Bronchial epithelial cell (primary cell): ENCODE results near the gene EIF2B5. TPM values are rescaled to one million over a fixed set of nuclear protein-coding genes. Genes with fewer than 3 reads are reported as not detected.

Experiments used
- DNase-seq: peaks from one replicate; pipeline ENCODE4 v3.0.0-alpha.2; 2010; ENCODE audit warnings: low read depth
- FAIRE-seq: peaks from 2 replicates; lab custom pipeline; 2011; peaks lifted over from hg19 to GRCh38; lab: Jason Lieb, UNC
- H3K27me3 ChIP-seq: 2 replicates; pipeline ENCODE4 v1.5.1; 2011; ENCODE audit warnings: low read length; ENCODE audit not compliant: control insufficient read depth, insufficient read depth
- H3K36me3 ChIP-seq: 2 replicates; pipeline ENCODE4 v1.5.1; 2011; ENCODE audit warnings: low read length; ENCODE audit not compliant: control insufficient read depth, insufficient read depth
- H3K4me3 ChIP-seq: 2 replicates; pipeline ENCODE4 v1.5.1; 2011; ENCODE audit warnings: mild to moderate bottlenecking, low read depth, low read length, control low read depth
- total RNA-seq: library from RNA; depleted of rRNA; stranded (reverse); fragments of >200 nt; gene quantifications from 2 replicates; pipeline ENCODE4 v1.2.1, GENCODE V29; 2014
- TF ChIP-seq, protein P1 (sequence below): IDR thresholded peaks from 2 replicates; pipeline ENCODE4 v1.5.1; 2011; ENCODE audit warnings: mild to moderate bottlenecking, moderate library complexity, low read length, control low read depth, inconsistent platforms; ENCODE audit not compliant: insufficient read depth, severe bottlenecking

Gene EIF2B5
- 42.1 and 46.1 TPM in 2 replicates for total RNA-seq

DNA sequence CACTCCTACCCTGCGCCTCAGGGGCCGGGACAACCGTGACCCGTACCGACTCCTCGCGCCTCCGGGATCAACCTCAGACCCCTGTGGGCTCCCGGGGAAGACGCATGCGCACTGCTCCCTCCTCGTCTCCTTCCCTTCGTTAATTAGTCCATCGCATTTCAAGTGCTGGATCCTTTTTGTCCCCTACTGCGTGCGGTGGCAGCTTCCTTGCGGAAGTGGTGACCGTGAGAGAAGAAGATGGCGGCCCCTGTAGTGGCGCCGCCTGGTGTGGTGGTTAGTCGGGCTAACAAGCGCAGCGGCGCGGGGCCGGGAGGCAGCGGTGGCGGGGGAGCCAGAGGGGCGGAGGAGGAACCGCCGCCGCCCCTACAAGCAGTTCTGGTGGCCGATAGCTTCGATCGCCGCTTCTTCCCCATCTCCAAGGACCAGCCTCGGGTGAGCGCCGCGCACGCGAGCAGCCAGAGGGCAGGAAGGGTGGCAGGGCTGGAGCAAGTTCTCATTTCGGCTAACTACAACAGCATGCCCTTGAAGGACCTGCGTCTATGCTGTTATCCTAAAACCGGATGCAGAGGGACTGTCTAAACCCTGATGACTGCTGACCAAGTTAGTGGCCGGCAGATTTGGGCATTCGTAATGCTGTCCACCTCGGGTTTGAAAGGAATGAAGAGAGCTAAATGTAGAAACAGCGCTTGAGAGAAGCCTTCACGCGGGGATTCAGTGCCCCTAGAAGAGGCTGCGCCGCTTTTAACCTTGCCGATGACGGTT, at the start of gene EIF2B5:
Gene EIF2B5 (plus strand): TSS at position 210 of the 762 bp plus-strand sequence. CDS start 28 bp downstream, at position 238.
- FAIRE-seq, result no peak
- DNase-seq, result peak; percentile 86
- H3K4me3 ChIP-seq, result peak within 1 kb of the TSS; percentile 76

DNA sequence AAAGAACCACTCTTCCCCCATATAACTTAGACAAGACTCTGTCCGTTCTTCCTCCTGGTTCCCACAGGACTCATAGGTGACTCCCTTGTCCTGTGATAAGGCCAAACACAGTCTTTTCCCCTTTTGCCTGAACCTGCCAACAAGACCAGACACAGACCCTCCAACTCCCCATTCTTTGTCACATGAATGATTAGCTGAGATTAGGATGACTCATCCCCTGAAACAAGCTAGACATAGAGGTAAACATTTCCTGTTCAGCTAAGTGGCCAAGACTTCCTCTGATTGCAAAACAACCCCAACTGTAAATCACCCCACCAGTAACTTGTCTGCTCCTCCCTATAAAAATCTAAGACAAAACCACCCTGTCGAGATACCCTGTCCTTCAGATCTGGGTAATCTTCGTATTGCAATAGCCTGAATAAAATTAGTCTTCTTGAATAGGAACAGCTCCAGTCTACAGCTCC, 49.7 kb upstream of the EIF2B5 start:
- DNase-seq, result peak; percentile 99
- no peak for FAIRE-seq

More for the DNA sequence above, at the start of gene EIF2B5:
- H3K27me3 ChIP-seq, result no peaks in the 10 kb centered on the region
- peaks cover 5% of the 10 kb centered on the region for H3K36me3 ChIP-seq
- TF ChIP-seq, protein P1, sequence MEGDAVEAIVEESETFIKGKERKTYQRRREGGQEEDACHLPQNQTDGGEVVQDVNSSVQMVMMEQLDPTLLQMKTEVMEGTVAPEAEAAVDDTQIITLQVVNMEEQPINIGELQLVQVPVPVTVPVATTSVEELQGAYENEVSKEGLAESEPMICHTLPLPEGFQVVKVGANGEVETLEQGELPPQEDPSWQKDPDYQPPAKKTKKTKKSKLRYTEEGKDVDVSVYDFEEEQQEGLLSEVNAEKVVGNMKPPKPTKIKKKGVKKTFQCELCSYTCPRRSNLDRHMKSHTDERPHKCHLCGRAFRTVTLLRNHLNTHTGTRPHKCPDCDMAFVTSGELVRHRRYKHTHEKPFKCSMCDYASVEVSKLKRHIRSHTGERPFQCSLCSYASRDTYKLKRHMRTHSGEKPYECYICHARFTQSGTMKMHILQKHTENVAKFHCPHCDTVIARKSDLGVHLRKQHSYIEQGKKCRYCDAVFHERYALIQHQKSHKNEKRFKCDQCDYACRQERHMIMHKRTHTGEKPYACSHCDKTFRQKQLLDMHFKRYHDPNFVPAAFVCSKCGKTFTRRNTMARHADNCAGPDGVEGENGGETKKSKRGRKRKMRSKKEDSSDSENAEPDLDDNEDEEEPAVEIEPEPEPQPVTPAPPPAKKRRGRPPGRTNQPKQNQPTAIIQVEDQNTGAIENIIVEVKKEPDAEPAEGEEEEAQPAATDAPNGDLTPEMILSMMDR, result peak; percentile 47

DNA sequence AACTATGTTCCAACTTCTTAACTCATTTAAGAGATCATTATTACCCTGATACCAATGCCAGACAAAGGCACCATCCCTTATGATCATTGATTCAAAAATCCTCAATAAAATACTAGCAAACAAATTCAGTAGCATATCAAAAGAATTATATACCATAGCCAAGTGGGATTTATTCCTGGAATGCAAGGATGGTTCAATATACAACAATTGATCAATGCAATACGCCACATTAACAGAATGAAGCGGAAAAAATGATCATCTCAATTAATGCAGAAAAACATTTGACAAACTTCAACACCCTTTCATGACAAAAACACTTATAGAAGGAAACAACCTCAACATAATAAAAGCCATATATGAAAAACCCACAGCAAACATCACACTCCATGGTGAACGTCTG, 43.0 kb upstream of the EIF2B5 start:
- no peak overlapping the region for H3K4me3 ChIP-seq
- TF ChIP-seq, protein P1, result no peak
- DNase-seq (no peak), FAIRE-seq (no peak)
- no peaks in the 10 kb centered on the region for H3K27me3 ChIP-seq
- H3K36me3 ChIP-seq, result no peaks in the 10 kb centered on the region

More for the DNA sequence above, 49.7 kb upstream of the EIF2B5 start:
- TF ChIP-seq, protein P1, result no peak
- Histone ChIP-seq H3K36me3 (no peaks in the 10 kb centered on the region), H3K27me3 (no peaks in the 10 kb centered on the region), H3K4me3 (no peak overlapping the region)

DNA sequence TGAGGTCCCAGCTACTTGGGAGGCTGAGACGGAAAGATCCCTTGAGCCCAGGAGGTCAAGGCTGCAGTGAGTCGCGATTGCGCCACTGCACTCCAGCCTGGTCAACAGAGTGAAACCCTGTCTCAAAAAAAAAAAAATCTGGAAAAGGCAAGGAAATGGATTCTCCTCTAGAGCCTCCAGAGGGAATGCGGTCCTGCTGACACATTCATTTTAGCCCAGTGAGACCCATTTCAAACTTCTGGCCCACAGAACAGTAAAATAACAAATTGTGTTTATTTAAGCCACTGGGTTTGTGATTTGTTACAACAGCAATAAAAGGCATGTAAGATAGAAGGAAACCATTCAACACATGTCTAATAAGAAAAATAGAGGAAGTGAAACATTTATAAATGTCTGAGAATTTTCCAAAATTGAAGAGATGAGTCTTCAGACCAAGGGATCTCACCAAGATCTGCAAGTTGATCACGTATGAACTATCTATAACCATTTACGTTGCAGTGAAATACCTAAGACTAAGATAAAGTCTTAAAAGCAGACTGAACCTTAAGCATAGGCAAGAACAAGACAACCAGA, 38.3 kb upstream of the EIF2B5 start, which contains the start of gene HTR3E:
Gene HTR3E (plus strand): TSS at position 254 of the 573 bp plus-strand sequence. CDS start 466 bp downstream, outside the sequence.
- no peaks in the 10 kb centered on the region for H3K27me3 ChIP-seq
- no peak for DNase-seq

DNA sequence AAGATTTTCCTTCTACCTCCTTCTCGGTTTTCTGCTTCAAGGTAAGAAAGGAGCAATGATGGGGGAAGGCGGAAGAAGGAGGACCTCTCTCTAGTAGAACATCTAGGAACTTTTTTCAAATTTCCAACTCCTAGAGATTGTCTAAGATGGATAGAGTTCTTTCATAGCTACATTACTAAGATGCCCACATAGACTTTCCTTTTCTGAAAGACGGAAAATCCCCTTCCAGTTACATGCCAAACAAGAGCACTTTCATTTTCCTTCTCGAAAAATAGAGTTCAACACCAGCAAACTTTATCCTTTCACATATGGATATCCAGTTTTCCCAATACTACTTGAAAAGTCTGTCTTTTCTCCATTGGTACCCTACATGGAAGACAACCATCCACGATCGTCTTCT, 37.6 kb upstream of the EIF2B5 start:
- no peaks in the 10 kb centered on the region for H3K36me3 ChIP-seq
- TF ChIP-seq, protein P1, result no peak
- DNase-seq (no peak), FAIRE-seq (no peak)
- H3K4me3 ChIP-seq, result no peak overlapping the region
- H3K27me3 ChIP-seq, result no peaks in the 10 kb centered on the region

More for the DNA sequence above, 38.3 kb upstream of the EIF2B5 start, which contains the start of gene HTR3E:
- Histone ChIP-seq H3K4me3 (no peak within 1 kb of the TSS), H3K36me3 (no peaks in the 10 kb centered on the region)
- TF ChIP-seq, protein P1, result no peak
- no peak for FAIRE-seq
